ELR (cell line): ENCODE data around the gene ZNF487.

Experiments used
- DNase-seq: peaks from one replicate; pipeline ENCODE4 v3.0.0-alpha.2; 2015; ENCODE audit warnings: low read depth

The ZNF487 gene

GRCh38 chr10:43524434-43525247 is 87.7 kb downstream of the ZNF487 start:
- no peak for DNase-seq
